IPS-18c (cell line): ENCODE data around the gene FKBP5.
"Not testable (repeated sequence)": the region's sequence is repeated elsewhere in the genome, so short reads cannot be mapped to it uniquely, and the experiment has no call there.

Experiments
- H3K4me3 ChIP-seq: 2 replicates; pipeline ENCODE4 v1.7.0; 2013; ENCODE audit warnings: low read depth, mild to moderate bottlenecking, low read length, moderate library complexity; ENCODE audit not compliant: insufficient read depth
- H3K9me3 ChIP-seq: one replicate; pipeline ENCODE4 v1.6.1; 2013; ENCODE audit warnings: mild to moderate bottlenecking, low read length, moderate library complexity; ENCODE audit not compliant: control insufficient read depth, insufficient read depth

FKBP5 gene

GRCh38 chr6:35708585-35708984 is 19.9 kb upstream of the FKBP5 start:
- no peak overlapping the region for H3K4me3 ChIP-seq
- no peaks in the 10 kb centered on the region for H3K9me3 ChIP-seq

GRCh38 chr6:35707714-35708407 is 19.1 kb upstream of the FKBP5 start:
- no peak overlapping the region for H3K4me3 ChIP-seq
- no peaks in the 10 kb centered on the region for H3K9me3 ChIP-seq

DNA sequence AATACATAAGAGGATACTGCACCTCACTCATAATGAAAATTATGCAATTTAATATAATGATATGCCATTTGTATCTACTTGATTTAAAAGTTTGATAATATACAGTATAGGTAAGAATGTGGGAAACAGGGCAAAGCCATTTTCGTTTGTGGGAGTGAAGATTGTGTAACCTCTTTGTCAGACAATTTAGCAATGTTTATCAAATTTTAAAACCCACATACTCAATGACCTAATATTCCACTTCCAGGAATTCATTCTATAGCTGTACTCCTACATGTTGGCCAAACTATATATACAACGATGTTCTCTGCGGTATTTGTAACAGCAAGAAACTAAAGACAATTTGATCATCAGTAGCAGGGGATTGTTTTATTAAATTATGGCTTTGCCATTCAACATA is 17.8 kb upstream of the FKBP5 start:
- H3K4me3 ChIP-seq = no peak overlapping the region

GRCh38 chr6:35703554-35703953 is 14.8 kb upstream of the FKBP5 start:
- Histone ChIP-seq H3K9me3 (no peaks in the 10 kb centered on the region), H3K4me3 (no peak overlapping the region)

More for the DNA sequence above, 17.8 kb upstream of the FKBP5 start:
- H3K9me3 ChIP-seq = no peaks in the 10 kb centered on the region

DNA sequence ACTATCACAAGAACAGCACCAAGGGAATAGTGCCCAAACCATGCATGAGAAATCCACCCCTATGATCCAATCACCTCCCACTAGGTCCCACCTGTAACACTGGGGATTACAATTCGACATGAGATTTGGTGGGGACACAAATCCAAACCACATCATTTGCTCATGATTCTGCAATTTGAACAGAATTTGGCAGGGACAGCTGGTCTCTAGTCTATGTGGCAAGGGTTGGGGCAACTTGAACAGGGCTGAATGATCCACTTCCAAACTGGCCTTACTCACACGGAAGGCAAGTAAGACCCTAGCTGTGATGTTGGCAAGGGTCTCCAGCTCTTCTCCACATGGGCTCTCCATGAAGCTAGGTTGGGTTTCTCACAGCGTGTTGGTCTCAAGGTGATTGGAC is 10.1 kb upstream of the FKBP5 start:
- Histone ChIP-seq H3K4me3 (no peak overlapping the region), H3K9me3 (no peaks in the 10 kb centered on the region)

DNA sequence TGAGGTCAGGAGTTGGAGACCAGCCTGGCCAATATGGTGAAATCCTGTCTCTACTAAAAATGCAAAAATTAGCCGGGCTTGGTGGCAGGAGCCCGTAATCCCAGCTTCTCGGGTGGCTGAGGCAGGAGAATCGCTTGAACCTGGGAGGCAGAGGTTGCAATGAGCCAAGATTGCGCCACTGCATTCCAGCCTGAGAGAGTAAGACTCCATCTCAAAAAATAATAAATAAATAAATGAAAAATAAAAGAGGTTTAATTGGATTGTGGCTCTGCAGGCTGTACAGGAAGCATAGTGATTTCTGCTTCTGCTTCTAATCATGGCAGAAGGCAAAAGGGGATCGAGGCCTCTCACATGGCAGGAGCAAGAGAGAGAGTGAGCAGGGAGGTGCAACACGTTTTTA is 9.7 kb upstream of the FKBP5 start:
- H3K9me3 ChIP-seq, H3K4me3 ChIP-seq: not testable (repeated sequence)

DNA sequence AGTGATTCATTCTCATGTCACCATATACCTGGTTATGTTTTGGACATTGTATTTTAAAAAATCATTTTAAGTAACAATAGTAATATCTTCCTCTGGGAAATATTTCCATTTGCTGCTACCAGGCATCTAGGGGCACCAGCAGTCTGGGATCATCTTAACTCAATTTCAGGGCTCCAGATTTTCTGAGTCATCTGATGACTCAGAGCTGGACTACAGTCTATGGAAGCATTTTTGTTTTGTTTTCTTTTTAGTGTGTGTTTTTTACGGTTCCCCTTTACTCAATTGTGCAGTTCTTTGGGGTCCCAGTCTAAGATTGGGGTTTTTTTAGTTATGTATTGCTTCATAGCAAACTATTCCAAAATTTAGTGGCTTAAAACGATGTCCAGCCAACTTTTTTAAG is 5.7 kb upstream of the FKBP5 start:
- no peaks in the 10 kb centered on the region for H3K9me3 ChIP-seq
- no peak overlapping the region for H3K4me3 ChIP-seq

DNA sequence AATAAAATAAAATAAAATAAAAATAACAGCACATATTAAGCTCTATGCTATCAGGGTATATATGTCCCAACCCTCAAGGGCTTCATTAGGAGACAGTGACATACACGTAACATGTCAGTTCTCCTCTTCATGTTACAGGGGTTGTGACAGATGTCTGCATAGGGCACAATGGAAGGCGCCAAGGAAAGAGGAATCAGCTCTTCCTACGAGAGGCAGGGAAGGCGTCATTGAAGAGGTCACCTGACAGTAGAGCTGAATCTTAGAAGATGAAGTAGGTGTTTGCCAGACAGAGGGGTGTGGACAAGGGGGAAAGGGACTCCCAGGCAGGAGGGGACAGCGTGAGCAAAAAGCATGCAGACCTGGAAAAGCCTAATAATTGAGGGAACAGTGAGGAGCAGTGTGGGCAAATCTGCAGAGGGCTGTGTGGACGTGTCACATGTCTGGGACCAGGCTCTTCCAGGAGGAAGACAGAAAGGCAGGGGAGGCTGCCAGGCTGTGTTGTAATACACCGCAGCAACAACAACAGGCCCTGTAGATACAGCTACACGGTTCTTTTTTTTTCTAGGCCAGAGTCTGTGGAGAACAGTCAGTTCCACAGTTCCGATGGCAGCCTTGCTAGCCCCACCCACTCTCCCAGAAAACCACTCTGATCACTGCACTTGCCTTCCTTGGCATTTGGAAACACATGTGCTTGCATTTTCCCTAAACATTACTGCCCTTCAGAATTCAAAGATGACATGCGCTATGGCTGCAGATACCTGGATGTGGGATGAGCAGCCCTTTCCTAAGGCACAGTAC is 2.5 kb upstream of the FKBP5 start:
- no peak overlapping the region for H3K4me3 ChIP-seq
- no peaks in the 10 kb centered on the region for H3K9me3 ChIP-seq

DNA sequence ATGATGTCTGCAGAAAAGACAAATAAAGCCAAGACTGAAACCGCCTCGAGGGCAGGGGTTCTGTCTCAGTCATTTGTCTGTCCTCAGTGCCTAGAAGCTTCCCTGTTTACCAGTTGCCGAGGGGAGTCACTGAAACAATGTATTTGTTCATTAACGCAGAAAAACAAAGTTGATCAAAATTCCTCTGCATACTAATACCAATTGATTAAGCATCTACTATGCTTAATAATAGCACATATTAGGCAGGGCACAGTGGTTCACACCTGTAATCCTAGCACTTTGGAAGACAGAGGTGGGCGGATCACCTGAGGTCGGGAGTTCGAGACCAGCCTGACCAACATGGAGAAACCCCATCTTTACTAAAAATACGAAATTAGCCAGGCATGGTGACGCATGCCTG is 1.8 kb upstream of the FKBP5 start:
- Histone ChIP-seq H3K4me3 (no peak overlapping the region), H3K9me3 (no peaks in the 10 kb centered on the region)

DNA sequence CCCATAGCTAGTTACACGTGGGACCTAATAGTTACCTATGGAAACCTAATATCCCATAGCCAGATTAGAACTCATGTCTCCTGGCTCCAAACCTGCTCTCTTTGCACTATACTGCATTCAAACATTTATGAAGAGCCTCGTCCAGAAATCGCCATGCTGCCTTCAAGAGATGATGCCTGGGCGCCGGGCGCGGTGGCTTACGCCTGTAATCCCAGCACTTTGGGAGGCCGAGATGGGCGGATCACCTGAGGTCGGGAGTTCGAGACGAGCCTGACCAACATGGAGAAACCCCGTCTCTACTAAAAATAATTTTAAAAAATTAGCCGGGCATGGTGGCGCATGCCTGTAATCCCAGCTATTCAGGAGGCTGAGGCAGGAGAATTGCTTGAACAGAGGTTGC is 1.3 kb upstream of the FKBP5 start:
- not testable (repeated sequence) for H3K4me3 ChIP-seq, H3K9me3 ChIP-seq

DNA sequence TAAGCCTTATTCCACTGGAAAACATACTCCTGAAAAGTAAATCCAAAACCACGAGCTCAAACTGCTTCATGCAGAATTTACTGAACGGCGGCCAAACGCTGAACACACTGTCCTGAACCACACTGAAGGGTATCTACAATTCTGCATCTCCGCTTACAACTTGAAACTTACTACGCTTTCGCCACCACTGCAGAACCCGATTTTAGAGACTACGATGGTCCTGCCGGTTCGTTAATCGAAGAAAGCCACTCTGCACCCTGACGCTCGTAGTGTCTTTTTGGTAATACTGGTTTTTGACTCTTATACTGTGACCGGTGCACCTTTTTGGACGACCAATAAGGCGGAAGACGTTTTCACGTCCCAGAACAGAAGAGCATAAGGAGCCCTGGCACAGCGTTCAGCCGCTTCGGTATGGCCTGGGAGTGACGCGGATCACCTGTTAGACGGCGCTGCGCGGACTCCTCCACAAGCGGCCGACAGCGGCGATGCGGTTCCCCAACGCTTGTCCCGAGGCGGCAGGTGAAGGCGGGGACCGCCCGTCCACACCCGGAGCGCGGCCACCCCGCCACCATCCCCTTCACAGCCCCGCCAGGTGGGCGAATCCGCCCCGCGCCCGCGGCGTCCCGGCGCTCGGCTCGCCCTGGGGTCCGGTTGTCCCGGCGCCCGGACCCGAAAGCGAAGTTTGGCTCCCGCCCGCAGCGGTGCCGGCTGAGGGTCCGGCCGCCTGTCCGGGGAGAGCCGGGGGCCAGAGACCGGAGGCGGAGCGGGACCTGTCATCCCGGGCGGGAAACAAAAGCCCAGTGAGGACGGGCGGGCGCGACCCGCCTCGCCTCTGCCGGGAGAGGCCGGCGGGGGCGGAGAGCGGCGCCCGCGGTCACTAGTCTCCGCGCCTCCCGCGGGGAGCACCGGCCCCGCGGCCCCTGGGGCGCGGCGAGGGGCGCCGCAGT is 784 bp downstream of the FKBP5 start:
- H3K9me3 ChIP-seq = peaks cover 2% of the 10 kb centered on the region
- peak overlapping the region; percentile 77 for H3K4me3 ChIP-seq

- peak overlapping the region; percentile 77; the same call in 1 of the 2 replicates for H3K4me3 ChIP-seq
- peaks cover 2% of the 10 kb centered on the region for H3K9me3 ChIP-seq
Measured at GRCh38 chr6:35686873-35687555, 1.7 kb downstream of the FKBP5 start.

GRCh38 chr6:35686436-35686835 is 2.3 kb downstream of the FKBP5 start:
- H3K9me3 ChIP-seq = peaks cover 2% of the 10 kb centered on the region
- H3K4me3 ChIP-seq = no peak overlapping the region

- peaks cover 2% of the 10 kb centered on the region for H3K9me3 ChIP-seq
- no peak overlapping the region for H3K4me3 ChIP-seq
Measured at GRCh38 chr6:35683267-35683666, 5.4 kb downstream of the FKBP5 start.

DNA sequence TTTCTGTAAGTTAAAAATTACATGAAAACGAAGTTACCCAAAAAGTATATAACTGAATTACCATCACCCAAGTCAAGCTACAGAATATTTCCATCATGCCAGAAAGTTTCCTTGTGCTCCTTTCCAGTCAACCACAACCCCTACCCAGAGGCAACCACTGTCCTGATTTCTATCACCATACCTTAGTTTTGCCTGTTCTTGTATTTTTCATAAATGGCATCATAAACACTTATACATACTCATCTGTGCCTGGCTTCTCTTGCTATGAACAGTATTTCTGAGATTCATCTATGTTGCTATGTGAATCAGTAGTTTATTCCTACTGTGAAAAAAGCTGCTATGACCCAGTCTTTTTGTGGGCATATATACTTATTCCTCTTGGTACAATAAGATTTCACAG is 7.4 kb downstream of the FKBP5 start:
- H3K4me3 ChIP-seq = no peak overlapping the region

DNA sequence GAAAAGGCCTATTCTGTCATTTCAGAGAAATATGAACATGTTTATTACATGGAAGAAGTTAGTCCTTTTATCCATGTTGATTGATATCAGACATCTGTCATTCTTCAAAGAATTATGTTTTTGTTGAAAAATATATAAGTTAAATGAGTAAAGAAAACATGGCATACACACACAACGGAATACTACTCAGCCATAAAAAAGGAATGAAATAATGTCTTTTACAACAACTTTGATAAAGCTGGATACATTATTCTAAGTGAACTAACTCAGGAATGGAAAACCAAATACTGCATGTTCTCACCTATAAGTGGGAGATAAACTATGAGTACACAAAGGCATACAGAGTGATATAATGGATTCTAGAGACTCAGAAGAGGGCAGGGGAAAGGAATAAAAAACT is 9.3 kb downstream of the FKBP5 start:
- H3K4me3 ChIP-seq = no peak overlapping the region
- H3K9me3 ChIP-seq = peaks cover 2% of the 10 kb centered on the region

More for the DNA sequence above, 7.4 kb downstream of the FKBP5 start:
- H3K9me3 ChIP-seq = peaks cover 2% of the 10 kb centered on the region

DNA sequence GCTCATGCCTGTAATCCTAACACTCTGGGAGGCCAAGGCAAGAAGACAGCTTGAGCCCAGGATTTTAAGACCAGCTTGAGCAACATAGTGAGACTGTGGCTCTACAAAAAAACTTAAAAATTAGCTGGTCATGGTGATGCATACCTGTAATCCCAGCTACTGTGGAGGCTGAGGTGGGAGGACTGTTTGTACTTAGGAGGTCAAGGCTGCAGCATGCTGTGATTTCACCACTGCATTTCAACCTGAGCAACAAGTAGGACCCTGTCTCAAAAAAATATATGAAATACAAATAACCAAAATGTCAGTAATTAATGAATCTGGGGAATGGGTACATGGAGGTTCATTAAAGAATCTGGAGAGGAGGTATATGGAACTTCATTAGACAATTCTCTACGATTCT is 9.9 kb downstream of the FKBP5 start:
- Histone ChIP-seq H3K9me3 (no peaks in the 10 kb centered on the region), H3K4me3 (no peak overlapping the region)
